Right lobe of liver (tissue), 6 donors: ENCODE data around the gene ZDHHC7. TPM values are rescaled to one million over a fixed set of nuclear protein-coding genes. Genes with fewer than 3 reads are reported as not detected.

ENCODE experiments used
- ATAC-seq, 4 donors: fragments of 200-7000 bp; cut with Tn5 transposase; one replicate each; pipeline ENCODE4 v1.9.1; 2020; ENCODE audit warnings: mild to moderate bottlenecking in 4 of 4, moderate library complexity in 4 of 4
- DNase-seq, 3 donors: peaks; one replicate each; pipeline ENCODE4 v3.0.0-alpha.2; 2020
- H3K27ac ChIP-seq, 3 donors: fragments of 200-600 bp; one replicate each; pipeline ENCODE4 v1.8.0; 2022
- H3K27me3 ChIP-seq, 2 donors: fragments of 200-600 bp; one replicate each; pipeline ENCODE4 v1.8.0; 2022
- H3K36me3 ChIP-seq, 4 donors: fragments of 200-600 bp; sonication (generic) in 1 of 4; one replicate each; pipeline versions ENCODE4 v1.5.1 to v1.8.0; 2017 to 2022; ENCODE audit warnings: control low read depth in 1 of 4
- H3K4me1 ChIP-seq, 4 donors: fragments of 200-600 bp; sonication (generic) in 1 of 4; one replicate each; pipeline versions ENCODE4 v1.5.1 to v1.8.0; 2017 to 2022; ENCODE audit warnings: control low read depth in 1 of 4
- H3K4me3 ChIP-seq, 3 donors: fragments of 200-600 bp; one replicate each; pipeline ENCODE4 v1.8.0; 2022
- H3K9me3 ChIP-seq, 4 donors: fragments of 200-600 bp; sonication (generic) in 1 of 4; one replicate each; pipeline versions ENCODE4 v1.5.1 to v1.8.0; 2017 to 2022; ENCODE audit warnings: control low read depth in 1 of 4
- CTCF ChIP-seq, 4 donors: fragments of 200-600 bp in 3 of 4; fragments of 450-650 bp in 1 of 4; IDR thresholded peaks; one replicate each; pipeline versions ENCODE4 v1.5.1 to v1.8.0; 2016 to 2022; ENCODE audit warnings: antibody characterized with exemption in 4 of 4, mild to moderate bottlenecking in 2 of 4
- POLR2A ChIP-seq: fragments of 450-650 bp; IDR thresholded peaks from one replicate; pipeline ENCODE4 v1.6.1; 2017; ENCODE audit warnings: antibody characterized with exemption, mild to moderate bottlenecking
- WGBS: methylation state at CpG from one replicate; pipeline ENCODE4 v1.1.6; 2018; ENCODE audit warnings: low coverage, low lambda C conversion rate; ENCODE audit not compliant: insufficient coverage; ENCODE audit errors: missing lambda C conversion rate; 5-methylcytosine and 5-hydroxymethylcytosine counted together
- intact Hi-C, 2 donors: fragments of 100-400 bp; cut with DNase I; formaldehyde crosslinking; loops; one replicate each; pipeline versions ENCODE4 v1.11.2 to v1.14.1; 2022
- total RNA-seq, 6 experiments: library from RNA; depleted of rRNA in 2 of 6; stranded (reverse); fragments of >200 nt in 2 of 6; fragmentation: NEBNext Ultra II Directional in 3 of 6; extraction: Animal tissue kit (Norgen Biotek cat#: 25700) in 3 of 6; gene quantifications; one replicate each; pipeline versions ENCODE4 v1.1.0 to v1.2.4, GENCODE V29; 2016 to 2023
- donor health status: DM: no; HTN: yes; CAD: no.
- donor health status: DM: no; HTN: no; CAD: no.
- donor health status: DM: no; HTN: no; CAD: no.
- donor health status: DM: no; HTN: yes; CAD: no.
- donor health status: DM: no; HTN: yes; CAD: no.

The ZDHHC7 gene
- total RNA-seq, 6 experiments from 2014 or later, result 10.7 to 27.5 (median 19.0) TPM

- H3K36me3 ChIP-seq, result no peaks in the 10 kb centered on the region
- H3K27ac ChIP-seq, result no peak overlapping the region
- no peaks in the 10 kb centered on the region for H3K9me3 ChIP-seq
- H3K4me3 ChIP-seq, result no peak overlapping the region
- H3K4me1 ChIP-seq, result peaks cover 0 to 22% (median 6%) of the 10 kb centered on the region in 4 donors
- DNase-seq, result peak in 1 of 3 donors; percentile 46
- H3K27me3 ChIP-seq, result no peaks in the 10 kb centered on the region
- intact Hi-C loops, result loop anchor here in 1 of 2 donors (5.0 kb wide), 1 partner anchor 33 kb away; no protein-coding TSS in a partner anchor
- no peak for ATAC-seq
- TF ChIP-seq CTCF (IDR thresholded peaks at IDR 0.05), result no peak
- no peak for TF ChIP-seq POLR2A
- WGBS, result 73% methylated on average over 11 of the region's 36 CpGs
Measured at GRCh38 chr16:84929421-84930297, 81.7 kb downstream of the ZDHHC7 start.

GRCh38 chr16:84928679-84929420 is 82.5 kb downstream of the ZDHHC7 start:
- H3K9me3 ChIP-seq, result no peaks in the 10 kb centered on the region
- H3K27ac ChIP-seq, result no peak overlapping the region
- DNase-seq (peak in 1 of 3 donors; percentile 55), ATAC-seq (peak in 2 of 4 donors; percentile 20 to 29)
- H3K36me3 ChIP-seq, result no peaks in the 10 kb centered on the region
- intact Hi-C loops, result loop anchor here in 1 of 2 donors (5.0 kb wide), 1 partner anchor 33 kb away; no protein-coding TSS in a partner anchor
- TF ChIP-seq CTCF (IDR thresholded peaks at IDR 0.05) (no peak), POLR2A (no peak)
- H3K4me3 ChIP-seq, result no peak overlapping the region
- no peaks in the 10 kb centered on the region for H3K27me3 ChIP-seq
- 47% methylated on average over 3 of the region's 16 CpGs for WGBS
- peaks cover 0 to 17% (median 3%) of the 10 kb centered on the region in 4 donors for H3K4me1 ChIP-seq

- Histone ChIP-seq H3K27ac (no peak overlapping the region), H3K9me3 (no peaks in the 10 kb centered on the region), H3K4me3 (no peak overlapping the region), H3K4me1 (peaks cover 0 to 11% (median 1%) of the 10 kb centered on the region in 4 donors), H3K27me3 (no peaks in the 10 kb centered on the region), H3K36me3 (no peaks in the 10 kb centered on the region)
- TF ChIP-seq POLR2A, result no peak
- TF ChIP-seq CTCF (IDR thresholded peaks at IDR 0.05), result no peak
- peak in 1 of 3 donors; percentile 53 for DNase-seq
- ATAC-seq, result peak in 2 of 4 donors; percentile 2 to 8
- 58% methylated on average over 13 of the region's 34 CpGs for WGBS
- intact Hi-C loops, result loop anchor here in 1 of 2 donors (5.0 kb wide), 1 partner anchor 34 kb away; no protein-coding TSS in a partner anchor
Measured at GRCh38 chr16:84927621-84928591, 83.4 kb downstream of the ZDHHC7 start.

- no peak for TF ChIP-seq CTCF (IDR thresholded peaks at IDR 0.05)
- TF ChIP-seq POLR2A, result no peak
Measured at GRCh38 chr16:84926462-84926861, 84.9 kb downstream of the ZDHHC7 start.

More at GRCh38 chr16:84926462-84926861, 84.9 kb downstream of the ZDHHC7 start:
- H3K27me3 ChIP-seq, result no peaks in the 10 kb centered on the region
- no peak for ATAC-seq
- no peak overlapping the region for H3K4me3 ChIP-seq
- H3K27ac ChIP-seq, result no peak overlapping the region
- H3K4me1 ChIP-seq, result peaks cover 0 to 11% (median 4%) of the 10 kb centered on the region in 4 donors
- WGBS, result 40% methylated on average over 7 of the region's 7 CpGs
- H3K36me3 ChIP-seq, result no peaks in the 10 kb centered on the region
- intact Hi-C loops, result loop anchor here in 1 of 2 donors (5.0 kb wide), 1 partner anchor 36 kb away; no protein-coding TSS in a partner anchor
- H3K9me3 ChIP-seq, result no peaks in the 10 kb centered on the region
- no peak for DNase-seq
